Amniotic epithelial cell (primary cell): ENCODE results near the gene CPZ.
A peak's percentile ranks its signal among the peaks of the same experiment; 100 is the strongest.
"Not testable (repeated sequence)": the region's sequence is repeated elsewhere in the genome, so short reads cannot be mapped to it uniquely, and the experiment has no call there.

Experiments used
- DNase-seq: peaks from one replicate; pipeline ENCODE4 v3.0.0-alpha.2; 2010; ENCODE audit warnings: low read depth

Gene CPZ

DNA sequence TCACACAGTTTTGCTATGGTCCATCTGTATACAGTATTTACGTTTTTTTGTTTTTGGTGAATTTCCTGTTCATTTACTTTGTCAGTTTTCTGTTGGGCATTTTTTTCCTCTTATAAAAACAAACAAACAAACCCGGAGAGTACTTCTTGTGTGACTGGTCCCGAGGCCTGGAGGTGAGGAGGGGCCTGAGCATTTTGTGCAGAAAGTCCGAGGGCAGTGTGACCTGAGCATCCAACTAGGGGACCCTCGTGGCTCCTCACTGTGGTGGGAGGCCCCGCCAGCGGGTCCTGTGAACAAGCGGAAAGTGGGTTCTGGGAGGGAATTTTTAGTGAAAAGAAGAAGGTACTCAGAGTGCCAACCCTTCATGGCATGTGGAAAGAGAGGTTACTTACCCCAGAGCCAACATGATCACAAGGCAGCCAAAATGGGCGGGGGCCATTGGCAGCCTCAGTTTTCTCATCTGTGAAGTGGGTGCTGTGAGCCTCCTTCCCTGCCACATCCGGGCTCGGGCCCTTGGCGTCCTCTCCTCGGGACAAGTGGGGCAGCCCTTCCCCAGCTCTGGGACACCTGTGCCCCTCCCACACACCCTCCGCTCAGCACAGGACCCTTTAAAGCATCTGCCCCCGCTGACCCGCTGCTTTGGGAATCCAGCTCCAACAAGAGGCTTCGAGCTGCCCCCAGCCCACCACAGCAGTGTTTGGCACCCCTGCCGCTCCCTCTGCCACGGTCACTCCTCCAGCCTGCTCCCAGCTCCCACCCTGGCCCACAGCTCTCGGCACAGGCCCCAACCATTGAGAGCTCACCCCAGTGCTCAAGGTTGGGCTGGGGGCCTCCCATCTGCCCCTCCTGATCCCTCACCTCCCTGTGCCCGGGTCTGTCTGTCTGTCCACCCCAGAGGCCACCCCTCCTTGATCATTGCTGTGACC, 35.2 kb upstream of the CPZ start:
- no peak for DNase-seq

- no peak for DNase-seq
These were observed 34.2 kb upstream of the CPZ start for GRCh38 chr4:8558080-8558960.

DNA sequence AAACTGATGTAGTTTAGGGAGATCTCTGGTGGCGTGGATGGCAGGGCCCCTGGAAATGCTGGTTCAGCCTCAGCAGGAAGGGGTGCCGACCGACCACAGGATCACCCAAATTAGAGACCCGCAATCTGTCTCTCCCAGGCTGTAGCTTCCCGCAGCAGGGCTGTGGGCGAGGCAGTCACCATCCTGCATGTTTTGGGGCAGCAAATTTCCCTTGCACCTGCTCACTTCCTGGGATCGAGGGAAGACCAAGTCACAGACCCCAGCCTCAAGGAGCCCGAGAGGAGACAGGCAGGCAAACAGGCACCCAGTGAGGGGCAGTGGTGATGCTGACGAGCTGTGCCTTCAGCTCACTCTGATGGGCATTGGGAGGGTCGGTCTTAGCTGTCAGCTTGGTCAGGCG, 33.6 kb upstream of the CPZ start:
- no peak for DNase-seq

DNA sequence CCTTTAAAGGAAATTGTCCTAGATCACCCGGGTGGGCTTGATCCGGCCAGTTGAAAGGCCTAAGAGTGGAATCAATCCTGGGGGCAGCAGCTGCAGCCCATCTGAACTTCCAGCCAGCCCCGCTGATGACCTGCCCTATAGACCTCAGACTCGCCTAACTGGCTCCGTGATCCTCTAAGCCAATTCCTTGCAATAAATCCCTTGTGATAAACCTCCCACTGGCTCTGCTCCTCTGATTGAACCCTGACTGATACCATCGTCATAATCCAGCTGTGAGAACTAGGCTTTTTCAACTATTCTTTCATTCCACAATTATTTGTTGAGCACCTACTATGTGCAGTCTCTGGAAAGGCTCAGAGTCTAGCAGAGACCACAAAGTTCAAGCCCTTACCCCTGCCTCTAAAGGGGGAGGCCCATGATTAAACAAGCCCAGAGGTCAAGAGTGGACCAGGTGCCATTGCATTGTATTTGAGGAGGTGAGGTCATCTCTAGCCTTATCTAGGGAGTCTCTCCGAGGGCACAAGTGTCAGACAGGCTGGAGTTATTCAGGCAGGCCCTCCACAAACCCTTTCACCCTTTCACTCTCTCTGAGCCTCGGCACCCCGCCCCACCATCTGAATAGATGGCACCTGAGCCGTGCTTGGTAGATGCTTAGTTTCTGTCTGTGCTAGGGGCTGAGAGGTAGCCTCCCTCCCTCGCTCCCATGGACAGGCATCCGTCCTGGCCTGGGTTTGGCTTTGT, 32.9 kb upstream of the CPZ start:
- DNase-seq: no peak

DNA sequence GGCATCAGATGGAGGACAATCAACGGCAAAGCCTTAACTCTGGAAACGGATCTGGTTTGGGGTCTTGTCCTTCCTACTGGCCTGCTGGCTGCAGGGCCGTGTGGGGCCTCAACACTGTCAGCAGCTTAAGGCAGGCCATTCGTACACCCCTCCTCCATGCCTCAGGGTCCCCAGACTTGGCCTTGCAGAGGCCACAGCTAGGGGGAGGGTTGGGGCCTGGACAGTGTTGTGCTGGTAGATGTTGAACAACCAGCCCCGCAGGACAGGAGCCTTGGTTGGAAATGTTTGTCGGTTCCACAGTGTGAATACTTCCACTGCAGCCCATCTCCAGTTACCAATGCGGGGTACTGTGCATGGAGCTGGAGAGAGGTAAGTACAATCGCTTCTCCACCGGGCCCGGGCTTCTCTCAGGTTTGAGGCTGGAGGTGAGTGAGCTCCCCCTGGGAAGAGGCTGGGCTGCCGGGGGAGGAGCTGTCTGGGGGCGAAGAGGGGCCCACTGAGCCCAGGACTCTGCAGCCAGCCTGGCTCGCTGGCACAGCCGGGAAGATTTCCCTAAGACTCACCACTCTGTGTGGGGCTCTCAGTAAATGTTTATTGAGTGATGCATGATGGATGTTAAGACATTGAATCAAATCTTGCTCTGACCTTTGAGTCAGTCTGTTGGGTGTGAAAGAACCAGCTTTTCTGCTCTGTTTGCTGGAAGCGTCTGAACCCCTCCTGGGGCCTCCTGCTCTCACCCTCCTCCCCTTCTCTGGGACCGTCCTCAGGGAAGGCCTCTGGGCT, 32.1 kb upstream of the CPZ start:
- peak; percentile 44 for DNase-seq

GRCh38 chr4:8564595-8564994, 28.0 kb upstream of the CPZ start:
- no peak for DNase-seq

DNA sequence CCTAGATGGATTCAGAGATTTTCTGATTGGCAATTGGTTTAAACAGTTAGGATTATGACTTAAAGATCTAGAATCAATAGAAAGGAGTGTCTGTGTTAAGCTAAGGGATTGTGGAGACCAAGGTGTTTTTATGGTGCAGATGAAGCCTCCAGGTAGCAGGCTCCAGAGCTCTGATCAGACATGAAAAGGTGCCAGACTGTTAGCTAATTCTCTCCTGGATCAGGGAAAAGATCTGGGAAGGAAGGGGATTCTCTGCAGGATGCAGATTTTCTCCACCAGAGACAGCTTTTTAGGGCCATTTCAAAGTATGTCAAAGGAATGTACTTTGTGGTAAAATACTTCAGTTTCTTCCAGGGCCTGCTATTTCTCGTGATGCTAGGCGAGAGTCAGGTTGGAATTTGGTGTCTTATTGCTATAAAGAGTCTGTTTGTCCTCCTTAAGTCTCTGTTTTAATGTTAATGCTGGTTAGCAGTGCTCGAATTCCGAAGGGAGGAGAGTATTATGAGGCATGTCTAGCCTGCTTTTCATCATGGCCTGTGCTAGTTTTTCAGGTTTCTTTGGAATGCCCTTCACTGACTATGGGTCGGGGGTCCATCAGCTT, 24.4 kb upstream of the CPZ start:
- DNase-seq: peak; percentile 39

GRCh38 chr4:8570201-8570600, 22.4 kb upstream of the CPZ start:
- DNase-seq: no peak

DNA sequence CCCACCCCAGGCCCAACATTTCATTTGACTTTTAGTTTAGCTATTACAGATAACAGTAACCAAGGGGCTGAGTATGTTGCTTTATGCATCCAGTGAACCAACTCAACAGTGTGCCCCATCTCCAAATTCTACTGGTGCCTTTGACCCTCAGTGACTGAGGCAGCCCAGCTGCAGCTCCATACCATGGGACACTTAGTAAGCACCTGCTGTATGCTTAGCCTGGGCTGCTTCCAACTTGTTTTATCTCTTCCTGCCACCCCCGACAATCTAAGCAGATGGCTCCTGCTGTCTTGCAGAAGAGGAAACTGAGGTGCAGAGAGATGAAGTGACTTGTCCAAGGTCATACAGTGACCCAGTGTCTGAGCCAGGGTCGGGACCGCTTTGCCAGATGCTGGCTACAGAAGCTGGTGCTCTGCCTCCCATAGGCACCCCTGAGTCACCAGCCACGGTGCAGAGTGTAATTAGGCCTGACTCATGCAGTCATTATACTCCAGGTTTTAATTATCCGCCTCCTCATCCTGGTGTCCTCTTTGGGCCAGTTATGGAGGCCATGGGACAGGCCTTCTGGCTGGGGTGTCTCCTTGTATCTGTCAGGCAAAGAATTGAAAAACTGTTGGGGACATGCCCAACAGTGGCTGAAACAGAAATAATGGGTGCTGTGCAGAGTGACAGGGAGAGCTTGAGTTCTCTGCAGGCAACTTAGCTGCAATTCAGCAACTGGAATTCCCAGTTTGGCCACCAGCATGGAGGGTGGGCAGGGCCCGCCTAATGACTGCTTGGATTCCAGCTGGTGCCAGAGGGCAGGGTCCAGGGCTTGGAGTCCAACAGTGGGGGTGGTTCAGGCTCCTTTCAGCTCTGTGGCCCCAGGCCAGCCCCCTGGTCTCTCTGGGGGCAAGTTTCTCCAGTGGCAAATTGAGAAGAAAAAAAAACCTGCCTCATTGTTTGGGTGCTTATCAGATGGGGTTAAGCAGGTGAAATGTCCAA, 20.6 kb upstream of the CPZ start:
- no peak for DNase-seq

DNA sequence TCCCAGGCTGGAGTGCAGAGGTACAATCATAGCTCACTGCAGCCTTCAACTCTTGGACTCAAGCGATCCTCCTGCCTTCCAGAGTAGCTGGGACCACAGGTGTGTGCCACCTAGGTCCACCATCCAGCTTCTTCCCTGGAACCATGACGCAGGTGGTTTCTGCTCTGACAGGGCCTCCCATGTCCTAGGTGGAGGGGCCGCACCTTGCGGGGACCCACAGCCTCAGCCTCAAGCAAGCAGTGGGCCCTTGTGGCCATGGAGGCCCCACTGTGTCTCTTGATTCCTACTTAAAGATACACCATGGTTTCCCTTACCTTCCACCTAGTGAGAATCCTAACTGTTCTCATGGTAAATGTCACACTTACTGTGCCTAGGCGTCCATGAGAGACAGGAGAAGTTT, 19.3 kb upstream of the CPZ start:
- no peak for DNase-seq

- DNase-seq: no peak
These were observed 17.7 kb upstream of the CPZ start for GRCh38 chr4:8574796-8575370.

GRCh38 chr4:8575457-8575856, 17.1 kb upstream of the CPZ start:
- DNase-seq: no peak

DNA sequence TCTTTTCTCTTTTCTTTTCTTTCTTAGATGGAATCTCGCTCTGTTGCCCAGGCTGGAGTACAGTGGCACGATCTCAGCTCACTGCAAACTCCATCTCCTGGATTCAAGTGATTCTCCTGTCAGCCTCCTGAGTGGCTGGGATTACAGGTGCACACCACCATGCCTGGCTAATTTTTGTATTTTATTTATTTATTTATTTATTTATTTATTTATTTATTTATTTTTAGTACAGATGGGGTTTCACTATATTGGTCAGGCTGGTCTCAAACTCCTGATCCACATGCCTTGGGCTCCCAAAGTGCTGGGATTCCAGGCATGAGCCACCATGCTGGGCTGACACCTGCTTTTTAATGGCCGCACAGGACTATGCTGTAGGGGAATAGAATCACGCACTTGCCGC, 16.0 kb upstream of the CPZ start:
- not testable (repeated sequence) for DNase-seq

DNA sequence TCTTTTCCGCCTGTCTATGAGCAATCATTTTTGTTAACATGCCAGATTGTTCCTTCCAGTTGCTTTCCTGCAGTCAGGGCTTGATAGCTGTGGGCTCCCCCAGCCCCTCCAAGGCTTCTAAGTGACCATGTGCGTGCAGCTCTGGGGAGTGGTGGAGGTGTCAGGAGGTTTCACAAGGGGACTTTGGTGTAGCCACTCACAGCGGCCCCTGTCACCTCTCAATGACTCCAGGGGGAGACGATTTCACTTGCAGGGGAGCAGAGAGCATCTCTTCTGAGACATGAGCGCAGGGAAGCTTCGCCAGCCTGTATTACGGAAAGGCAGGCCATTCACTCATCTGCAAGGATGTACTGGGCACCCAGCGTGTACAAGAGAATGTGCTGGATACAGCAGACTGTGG, 15.5 kb upstream of the CPZ start:
- DNase-seq: no peak

DNA sequence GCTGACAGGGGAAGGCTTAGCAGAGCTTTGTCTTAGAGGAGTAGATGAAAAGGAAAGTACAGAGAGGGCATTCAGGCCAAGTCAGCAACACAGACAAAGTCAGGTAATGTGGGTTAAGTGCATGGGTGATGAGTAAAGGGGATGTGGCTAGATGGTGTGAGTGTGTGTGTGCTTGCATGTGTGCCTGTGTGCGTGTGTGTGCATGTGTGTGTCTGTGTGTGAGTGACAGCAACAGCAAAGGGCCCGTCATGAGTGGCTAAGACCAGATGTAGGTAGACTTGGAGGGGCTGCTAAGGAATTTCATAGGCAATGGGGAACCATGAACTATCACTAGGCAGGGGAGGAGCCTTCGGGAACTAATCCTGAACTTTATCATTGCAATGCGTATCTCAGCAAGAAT, 14.6 kb upstream of the CPZ start:
- no peak for DNase-seq

DNA sequence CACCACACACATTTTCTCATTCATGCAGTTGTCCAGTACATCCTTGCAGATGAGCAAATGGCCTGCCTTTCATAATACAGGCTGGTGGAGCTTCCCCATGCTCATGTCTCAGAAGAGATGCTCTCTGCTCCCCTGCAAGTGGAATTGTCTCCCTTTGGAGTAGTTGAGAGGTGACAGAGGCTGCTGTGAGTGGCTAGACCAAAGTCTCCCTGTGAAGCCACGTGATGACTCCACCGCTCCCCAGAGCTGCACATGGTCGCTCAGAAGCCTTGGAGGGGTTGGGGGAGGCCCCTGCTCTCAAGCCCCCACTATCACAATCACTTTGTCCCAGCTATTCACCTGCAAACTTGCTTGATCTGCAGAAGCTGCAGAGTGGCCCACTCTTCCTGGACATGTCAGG, 13.8 kb upstream of the CPZ start:
- no peak for DNase-seq

DNA sequence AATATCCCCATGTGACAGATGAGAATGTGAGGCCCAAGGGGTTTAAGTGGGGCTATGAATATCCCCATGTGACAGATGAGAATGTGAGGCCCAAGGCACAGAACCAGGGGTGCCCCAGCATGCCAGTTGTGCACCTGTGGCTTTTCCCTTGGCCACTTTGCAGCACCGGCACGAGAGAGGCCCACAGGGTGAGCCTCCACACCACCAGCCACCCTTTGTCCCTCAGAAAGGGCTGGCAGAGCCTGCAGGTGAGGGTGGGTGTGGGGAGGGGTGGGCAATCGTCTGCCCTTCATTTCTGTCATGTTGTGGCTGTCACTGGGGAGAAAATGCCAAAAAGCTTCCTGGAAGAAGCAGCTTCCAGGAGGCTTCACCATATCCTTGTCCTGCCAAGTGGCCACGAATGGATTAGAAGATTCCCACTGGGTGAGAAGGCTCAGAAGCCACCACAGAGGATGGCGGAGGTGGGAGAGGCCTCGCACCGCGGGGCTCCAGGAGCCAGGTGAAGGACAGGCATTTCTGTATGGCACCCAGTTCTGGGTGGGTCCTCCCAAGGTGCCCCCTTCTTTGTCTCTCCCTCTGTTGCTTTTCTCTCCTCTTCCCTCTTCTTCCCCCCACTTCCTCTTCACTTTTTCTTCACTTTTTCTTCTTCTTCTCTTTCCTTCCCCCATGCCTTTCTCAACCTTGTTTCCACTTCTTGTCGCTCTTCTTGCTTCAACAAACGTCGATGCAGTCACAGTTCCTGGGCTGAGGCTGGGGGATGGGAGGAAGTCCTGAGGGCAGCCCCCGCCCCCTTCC, 12.8 kb upstream of the CPZ start:
- DNase-seq: no peak

DNA sequence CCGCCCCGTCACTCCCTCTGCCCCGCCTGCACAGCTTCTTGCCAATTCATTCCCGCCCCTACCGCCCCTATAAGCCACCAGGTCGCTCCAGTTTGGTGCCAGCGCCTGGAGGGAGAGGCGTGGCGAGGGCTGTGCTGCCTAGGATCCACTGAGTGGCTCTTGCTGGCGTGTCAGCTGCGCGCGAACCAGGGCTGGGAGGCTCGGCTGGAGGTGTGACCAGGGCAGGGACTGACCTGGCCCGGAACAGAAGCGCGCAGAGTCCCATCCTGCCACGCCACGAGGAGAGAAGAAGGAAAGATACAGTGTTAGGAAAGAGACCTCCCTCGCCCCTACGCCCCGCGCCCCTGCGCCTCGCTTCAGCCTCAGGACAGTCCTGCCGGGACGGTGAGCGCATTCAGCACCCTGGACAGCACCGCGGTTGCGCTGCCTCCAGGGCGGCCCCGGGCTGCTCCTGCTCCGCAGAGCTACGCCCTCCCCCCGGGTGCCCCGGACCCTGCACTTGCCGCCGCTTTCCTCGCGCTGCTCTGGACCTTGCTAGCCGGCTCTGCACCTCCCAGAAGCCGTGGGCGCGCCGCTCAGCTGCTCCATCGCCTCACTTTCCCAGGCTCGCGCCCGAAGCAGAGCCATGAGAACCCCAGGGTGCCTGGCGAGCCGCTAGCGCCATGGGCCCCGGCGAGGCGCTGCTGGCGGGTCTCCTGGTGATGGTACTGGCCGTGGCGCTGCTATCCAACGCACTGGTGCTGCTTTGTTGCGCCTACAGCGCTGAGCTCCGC, 12.1 kb upstream of the CPZ start, which contains the start of gene GPR78:
Gene GPR78 (plus strand): TSS at position 72 of the 773 bp plus-strand sequence. CDS start 591 bp downstream, at position 663.
- peak; percentile 45 for DNase-seq
